ENCODE data around the gene KHNYN. TPM values are rescaled to one million over a fixed set of nuclear protein-coding genes. Genes with fewer than 3 reads are reported as not detected.

The KHNYN gene
- total RNA-seq, 1 experiment from 2014 or later = 33.2 TPM

- no peak for TF ChIP-seq AR (CRISPR knock-in tag; IDR thresholded peaks at IDR 0.05)
- TF ChIP-seq FOXK1 (CRISPR knock-in tag; IDR thresholded peaks at IDR 0.05) = no peak
- no peak for TF ChIP-seq NFATC4 (CRISPR knock-in tag; IDR thresholded peaks at IDR 0.05)
- TF ChIP-seq SMAD4 (CRISPR knock-in tag; IDR thresholded peaks at IDR 0.05) = no peak
- TF ChIP-seq CBFB (CRISPR knock-in tag; IDR thresholded peaks at IDR 0.05; ENCODE audit: low read depth) = no peak
- no peak for TF ChIP-seq IRF2 (CRISPR knock-in tag; IDR thresholded peaks at IDR 0.05; ENCODE audit: borderline replicate concordance, low read depth)
- TF ChIP-seq NFE2L1 (CRISPR knock-in tag; IDR thresholded peaks at IDR 0.05) = no peak
- no peak for TF ChIP-seq SMAD3 (CRISPR knock-in tag; IDR thresholded peaks at IDR 0.05; ENCODE audit: borderline replicate concordance)
- TF ChIP-seq ZNF396 (CRISPR knock-in tag; IDR thresholded peaks at IDR 0.05; ENCODE audit: borderline replicate concordance) = no peak
- TF ChIP-seq GRHL2 (CRISPR knock-in tag; IDR thresholded peaks at IDR 0.05; ENCODE audit: insufficient replicate concordance, severe bottlenecking) = no peak
- no peak for TF ChIP-seq ETV6 (CRISPR knock-in tag; IDR thresholded peaks at IDR 0.05)
- no peak for TF ChIP-seq ATF6 (CRISPR knock-in tag; IDR thresholded peaks at IDR 0.05)
- TF ChIP-seq MLX (CRISPR knock-in tag; IDR thresholded peaks at IDR 0.05) = no peak
- no peak for TF ChIP-seq SP1 (CRISPR knock-in tag; conservative IDR thresholded peaks at IDR 0.05)
- TF ChIP-seq MYBL2 (CRISPR knock-in tag; IDR thresholded peaks at IDR 0.05) = no peak
- TF ChIP-seq ZNF138 (CRISPR knock-in tag; conservative IDR thresholded peaks at IDR 0.05) = no peak
- no peak for TF ChIP-seq ZNF219 (CRISPR knock-in tag; IDR thresholded peaks at IDR 0.05; ENCODE audit: borderline replicate concordance)
- TF ChIP-seq GTF2I (CRISPR knock-in tag; conservative IDR thresholded peaks at IDR 0.05) = no peak
- no peak for DNase-seq (ENCODE audit: low spot score)
- Mint-ChIP-seq H3K4me1 (no peaks in the 10 kb centered on the region), H3K4me3 (no peak overlapping the region), H3K36me3 (peaks cover 9% of the 10 kb centered on the region; the same call in 1 of the 2 replicates), H3K9me3 (no peaks in the 10 kb centered on the region), H3K27me3 (ENCODE audit: low read depth) (no peaks in the 10 kb centered on the region), H3K27ac (no peak overlapping the region)
- ChIA-PET CTCF (interaction anchor here (0.7 to 2.6 kb wide), 7 partner anchors 11 to 102 kb away, joined by 3 to 18 read pairs (median 5); partner anchors contain the start of genes CIDEB and NYNRIN), POLR2A (no interaction called here)
- no peak for ATAC-seq
Measured at GRCh38 chr14:24409956-24410355, 19.8 kb upstream of the KHNYN start.

GRCh38 chr14:24411443-24412389, 18.0 kb upstream of the KHNYN start:
- no peak overlapping the region for H3K4me3 Mint-ChIP-seq
- ATAC-seq (peak; percentile 81), DNase-seq (ENCODE audit: low spot score) (peak; percentile 56)
- H3K9me3 Mint-ChIP-seq = no peaks in the 10 kb centered on the region
- ChIA-PET POLR2A (no interaction called here), CTCF (interaction anchor here (0.6 to 4.5 kb wide), 12 partner anchors 13 to 78 kb away, joined by 3 to 40 read pairs (median 5); partner anchors contain the start of genes CBLN3, KHNYN and NYNRIN)
- no peak overlapping the region for H3K27ac Mint-ChIP-seq
- no peaks in the 10 kb centered on the region for H3K27me3 Mint-ChIP-seq (ENCODE audit: low read depth)
- no peaks in the 10 kb centered on the region for H3K4me1 Mint-ChIP-seq
- peaks cover 9% of the 10 kb centered on the region; the same call in 1 of the 2 replicates for H3K36me3 Mint-ChIP-seq
- TF ChIP-seq SMAD3 (CRISPR knock-in tag; IDR thresholded peaks at IDR 0.05; ENCODE audit: borderline replicate concordance) (no peak), ELF4 (CRISPR knock-in tag; IDR thresholded peaks at IDR 0.05; ENCODE audit: low read depth) (no peak), TP53 (CRISPR knock-in tag; IDR thresholded peaks at IDR 0.05) (no peak), ZNF532 (CRISPR knock-in tag; IDR thresholded peaks at IDR 0.05; ENCODE audit: borderline replicate concordance) (no peak), ZNF263 (CRISPR knock-in tag; IDR thresholded peaks at IDR 0.05; ENCODE audit: low read depth) (no peak), ZNF317 (CRISPR knock-in tag; IDR thresholded peaks at IDR 0.05; ENCODE audit: borderline replicate concordance, low read depth) (no peak)

All from WTC11 (cell line).